ENCODE measurements around the gene HLA-DOB.
A peak's percentile ranks its signal among the peaks of the same experiment; 100 is the strongest.
"Not testable (repeated sequence)": the region's sequence is repeated elsewhere in the genome, so short reads cannot be mapped to it uniquely, and the experiment has no call there.

The HLA-DOB gene

DNA sequence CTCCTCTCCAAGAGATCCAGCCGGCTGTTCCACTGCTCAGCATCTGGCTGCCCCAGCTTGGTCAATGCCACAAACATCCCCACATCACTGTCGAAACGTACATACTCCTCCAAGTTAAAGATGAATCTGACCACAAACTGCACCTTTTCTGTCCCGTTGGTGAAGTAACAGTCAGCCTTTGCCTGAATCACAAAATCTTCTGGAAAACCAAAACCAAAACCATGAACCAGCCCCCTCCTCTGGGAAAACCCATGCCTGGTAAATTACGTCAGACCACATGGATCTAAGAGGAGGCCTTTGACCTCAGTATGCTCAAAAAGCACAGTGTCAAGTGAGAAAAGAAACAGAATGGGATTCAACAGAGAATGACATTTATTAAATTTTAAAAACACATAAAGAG lies 1.7 kb downstream of the HLA-DOB start:
- DNase-seq (ENCODE audit: low read depth in 2 of 3, low spot score in 2 of 3) = no peak

DNA sequence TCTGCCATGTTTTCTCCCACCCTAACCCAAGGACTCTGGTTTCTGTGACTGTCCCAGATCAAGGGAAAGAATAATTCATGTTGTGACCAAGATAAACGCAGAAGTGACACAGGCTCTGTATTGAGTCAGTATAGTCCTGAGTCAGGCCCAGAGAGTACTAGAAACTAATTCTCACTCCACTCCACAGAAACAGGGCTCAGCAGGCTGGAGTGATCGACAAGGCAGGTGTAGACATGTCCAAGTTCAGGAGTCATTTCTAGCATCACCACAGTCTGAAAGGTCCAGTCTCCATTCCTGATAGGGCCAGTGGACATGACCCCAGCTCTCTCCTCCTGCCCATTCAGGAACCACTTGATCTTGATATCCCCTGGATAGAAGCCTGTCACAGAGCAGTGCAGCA lies 2.7 kb downstream of the HLA-DOB start:
- DNase-seq (ENCODE audit: low read depth in 2 of 3, low spot score in 2 of 3) = no peak

DNA sequence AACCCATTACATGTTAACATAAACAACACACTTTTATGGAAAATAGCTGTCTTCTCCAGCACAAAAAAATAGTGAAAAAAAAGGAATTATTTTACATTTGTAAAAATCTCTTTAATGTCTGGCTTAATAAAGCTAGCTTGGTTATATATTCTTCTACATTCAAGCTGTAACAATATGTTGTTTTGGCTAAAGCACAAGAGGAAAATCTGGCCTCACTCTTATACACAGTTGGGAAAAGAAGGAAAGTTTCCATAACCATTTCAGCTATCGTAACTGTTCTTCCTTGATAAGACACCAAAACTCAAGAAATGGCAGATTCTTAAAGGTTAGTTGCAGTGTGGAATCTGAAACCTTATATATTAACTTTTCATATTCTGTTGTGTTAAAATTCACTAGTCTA lies 7.6 kb downstream of the HLA-DOB start:
- DNase-seq (ENCODE audit: low read depth in 2 of 3, low spot score in 2 of 3) = no peak

DNA sequence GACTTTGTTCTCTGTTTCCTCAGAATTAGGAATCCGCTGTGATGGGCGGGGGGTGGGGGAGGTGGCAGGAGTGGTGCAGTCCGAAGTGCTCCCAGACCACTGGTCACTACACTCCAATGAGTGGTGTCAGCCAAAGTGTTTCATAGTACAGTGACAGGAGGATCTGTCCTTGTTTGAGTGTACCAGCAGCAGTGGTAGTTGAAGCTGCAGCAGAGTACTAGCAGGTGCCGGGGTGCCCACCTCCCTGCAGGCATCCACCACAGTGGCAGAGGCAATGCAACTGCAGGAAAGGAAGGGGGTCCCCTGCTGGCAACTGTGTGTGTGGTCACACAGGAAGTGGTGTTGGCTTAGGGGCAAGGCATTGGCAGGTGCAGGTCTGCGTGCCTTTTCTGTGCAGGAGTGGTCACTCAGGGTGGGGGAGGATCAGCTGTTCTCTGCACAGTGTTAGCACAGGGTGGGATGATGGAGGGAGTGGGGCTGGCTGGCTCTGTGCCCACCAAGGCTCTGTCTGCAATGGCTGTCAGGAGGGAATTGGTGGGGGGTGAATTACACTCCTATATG lies 9.7 kb downstream of the HLA-DOB start:
- DNase-seq (ENCODE audit: low read depth in 2 of 3, low spot score in 2 of 3) = no peak

DNA sequence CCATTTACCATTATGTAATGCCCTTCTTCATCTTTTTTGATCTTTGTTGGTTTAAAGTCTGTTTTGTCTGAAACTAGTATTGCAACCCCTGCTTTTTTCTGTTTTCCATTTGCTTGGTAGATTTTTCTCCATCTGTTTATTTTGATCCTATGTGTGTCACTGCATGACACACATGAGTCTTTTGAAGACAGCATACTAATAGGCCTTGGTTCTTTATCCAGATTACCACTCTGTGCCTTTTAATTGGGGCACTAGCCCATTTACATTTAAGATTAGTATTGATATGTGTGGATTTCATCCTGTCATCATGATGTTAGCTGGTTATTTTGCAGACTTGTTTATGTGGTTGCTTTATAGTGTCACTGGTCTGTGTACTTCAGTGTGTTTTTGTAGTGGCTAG lies 11.4 kb downstream of the HLA-DOB start:
- not testable (repeated sequence) for DNase-seq (ENCODE audit: low read depth in 2 of 3, low spot score in 2 of 3)

DNA sequence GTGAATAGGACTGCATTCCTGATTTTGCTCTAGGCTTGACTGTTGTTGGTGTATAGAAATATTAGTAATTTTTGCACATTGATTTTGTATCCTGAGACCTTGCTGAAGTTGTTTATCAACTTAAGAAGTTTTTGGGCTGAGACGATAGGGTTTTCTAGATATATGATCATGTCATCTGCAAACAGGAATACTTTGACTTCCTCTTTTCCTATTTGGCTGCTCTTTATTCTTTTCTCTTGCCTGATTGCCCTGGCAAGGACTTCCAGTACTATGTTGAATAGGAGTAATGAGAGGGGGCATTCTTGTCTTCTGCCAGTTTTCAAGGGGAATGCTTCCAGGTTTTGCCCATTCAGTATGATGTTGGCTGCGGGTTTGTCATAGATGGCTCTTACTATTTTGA lies 13.4 kb downstream of the HLA-DOB start:
- DNase-seq (ENCODE audit: low read depth in 2 of 3, low spot score in 2 of 3) = no peak

DNA sequence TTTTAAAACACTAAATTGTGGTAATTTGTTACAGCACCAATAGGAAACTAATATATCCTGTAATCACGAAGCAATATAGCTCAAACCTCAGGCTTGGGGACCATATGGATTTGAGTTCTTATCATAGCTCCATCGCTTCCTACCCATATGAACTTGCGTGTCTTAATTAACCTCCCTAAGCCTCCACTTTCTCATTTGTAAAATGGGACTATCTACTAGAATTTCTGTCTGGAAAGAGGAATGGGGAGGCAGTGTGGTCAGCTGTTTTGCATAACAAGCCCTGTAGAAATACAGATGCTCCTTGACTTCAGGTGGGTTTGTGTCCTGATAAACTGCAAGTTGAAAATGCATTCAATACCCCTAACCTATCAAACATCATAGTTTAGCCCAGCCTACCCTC lies 17.1 kb downstream of the HLA-DOB start:
- DNase-seq (ENCODE audit: low read depth in 2 of 3, low spot score in 2 of 3) = no peak

DNA sequence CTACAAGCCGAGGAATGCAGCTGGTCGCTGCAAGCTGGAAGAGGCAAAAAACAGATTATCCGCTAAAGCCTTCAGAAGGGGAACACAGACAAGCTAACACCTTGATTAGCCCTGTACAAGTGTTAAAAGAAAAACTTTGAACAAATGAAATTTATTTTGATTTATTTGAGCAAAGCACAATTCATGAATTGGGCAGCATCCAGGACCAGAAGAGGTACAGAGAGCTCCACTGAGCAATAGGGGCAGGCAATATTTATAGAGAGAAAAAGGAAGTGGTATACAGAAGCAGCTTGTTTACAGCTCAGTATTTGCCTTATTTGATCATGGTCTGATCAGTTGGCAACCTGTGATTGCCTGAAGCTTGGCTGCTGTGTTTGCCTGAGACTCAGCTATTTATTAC lies 17.6 kb downstream of the HLA-DOB start:
- DNase-seq (ENCODE audit: low read depth in 2 of 3, low spot score in 2 of 3) = no peak

DNA sequence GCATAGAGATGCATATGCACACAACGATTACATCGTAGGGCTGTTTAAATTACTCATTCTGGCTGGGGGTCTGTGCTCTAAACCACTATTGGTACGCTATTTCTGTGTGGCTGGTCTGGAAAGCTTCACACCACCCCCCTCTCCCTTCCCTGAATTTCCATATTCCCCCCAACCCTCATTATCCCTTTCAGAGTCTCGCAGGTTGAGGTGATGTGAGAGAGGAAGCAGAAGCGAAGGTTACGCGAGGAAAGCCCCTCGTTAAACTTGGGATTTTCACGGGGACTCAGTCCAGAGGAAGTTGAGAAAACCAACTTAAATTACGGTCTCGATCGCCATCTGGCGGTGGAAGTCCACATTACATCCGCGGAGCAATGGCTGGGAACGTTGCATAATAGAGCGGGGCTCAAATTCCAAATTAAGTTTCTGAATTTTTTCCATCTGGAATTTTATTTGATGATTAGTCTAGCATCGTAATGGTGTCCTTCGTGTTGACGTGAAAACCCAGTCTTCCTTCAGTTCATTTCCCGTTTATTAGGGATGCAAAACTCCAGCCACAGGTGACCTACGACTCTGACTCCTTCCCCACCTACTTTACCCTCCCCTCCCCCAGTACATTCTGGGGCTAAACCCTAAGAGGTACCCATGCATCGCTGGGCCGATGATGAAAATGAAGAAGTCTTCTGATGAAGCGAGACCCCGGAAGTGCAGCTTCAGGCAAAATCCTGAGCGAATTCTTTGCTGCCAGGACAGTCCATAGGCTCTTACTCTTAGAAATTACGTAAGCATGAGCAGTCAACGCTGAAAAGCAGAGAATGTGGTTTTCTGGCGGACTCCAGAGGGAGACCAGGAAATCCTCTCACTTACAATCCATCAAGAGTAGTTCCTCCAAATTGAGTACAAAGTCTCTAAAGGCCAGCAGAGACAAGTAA lies 19.7 kb downstream of the HLA-DOB start:
- peak; percentile 32 to 82 (median 80) for DNase-seq (ENCODE audit: low read depth in 2 of 3, low spot score in 2 of 3)

DNA sequence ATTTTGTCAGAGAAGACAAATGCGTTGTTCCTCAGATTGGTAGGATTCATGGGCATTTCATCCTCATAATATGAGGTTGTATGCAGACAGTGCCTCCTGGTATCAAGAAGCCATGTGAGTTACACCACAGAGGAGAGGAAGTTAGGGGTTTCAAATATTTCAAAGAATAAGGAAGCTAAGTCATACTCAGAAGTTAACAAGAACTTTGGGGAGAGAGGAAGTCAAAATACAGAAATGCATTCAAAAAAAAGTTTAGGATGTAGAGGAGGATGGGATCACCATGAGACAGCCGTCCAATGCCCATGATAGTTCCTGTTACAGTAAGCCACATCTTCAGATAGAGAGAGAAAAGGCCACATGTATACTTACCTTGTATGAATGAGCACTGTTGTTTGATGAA lies 22.3 kb downstream of the HLA-DOB start:
- DNase-seq (ENCODE audit: low read depth in 2 of 3, low spot score in 2 of 3) = no peak

DNA sequence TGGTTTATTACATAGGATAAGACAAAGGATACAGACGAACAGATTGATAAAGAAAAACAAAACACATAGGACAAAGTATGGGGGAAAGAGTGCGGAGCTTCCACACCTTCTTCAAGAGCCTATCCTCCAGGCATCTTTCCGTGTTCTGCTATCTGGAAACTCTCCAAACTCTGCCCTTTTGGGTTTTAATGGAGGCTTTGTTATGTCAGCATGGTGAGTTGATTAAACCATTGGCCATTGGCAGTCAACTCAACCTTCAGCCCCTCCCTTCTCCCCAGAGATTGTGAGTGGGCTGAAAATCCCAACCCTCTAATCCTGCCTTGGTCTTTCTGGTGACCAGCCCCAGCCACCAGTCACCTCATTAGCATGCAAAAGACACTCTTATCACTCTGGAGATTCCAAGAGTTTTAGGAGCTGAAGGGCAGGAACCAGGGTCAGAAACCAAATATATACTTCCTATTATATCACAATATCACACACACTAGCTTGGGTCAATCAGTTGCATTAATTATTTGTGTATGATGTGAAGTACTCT lies 23.8 kb downstream of the HLA-DOB start:
- no peak for DNase-seq (ENCODE audit: low read depth in 2 of 3, low spot score in 2 of 3)

DNA sequence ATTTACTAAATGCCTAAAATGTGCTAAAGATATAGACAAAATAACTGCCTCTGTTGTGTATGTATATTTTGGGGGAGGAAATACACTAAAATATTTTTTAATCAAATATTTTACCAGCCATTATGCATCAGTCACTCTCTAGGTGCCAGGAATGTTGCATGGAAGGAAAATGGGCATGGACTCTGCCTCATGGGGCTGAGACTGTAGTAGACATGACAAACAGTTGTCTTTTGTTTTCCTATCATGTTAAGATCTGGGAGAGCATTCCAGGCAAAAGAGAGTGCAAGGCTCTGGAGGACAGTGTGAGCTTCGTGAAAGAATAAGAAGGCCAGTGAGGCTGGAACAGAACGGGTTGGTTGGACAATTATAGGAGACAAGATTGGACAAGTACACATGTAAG lies 26.5 kb downstream of the HLA-DOB start:
- no peak for DNase-seq (ENCODE audit: low read depth in 2 of 3, low spot score in 2 of 3)

DNA sequence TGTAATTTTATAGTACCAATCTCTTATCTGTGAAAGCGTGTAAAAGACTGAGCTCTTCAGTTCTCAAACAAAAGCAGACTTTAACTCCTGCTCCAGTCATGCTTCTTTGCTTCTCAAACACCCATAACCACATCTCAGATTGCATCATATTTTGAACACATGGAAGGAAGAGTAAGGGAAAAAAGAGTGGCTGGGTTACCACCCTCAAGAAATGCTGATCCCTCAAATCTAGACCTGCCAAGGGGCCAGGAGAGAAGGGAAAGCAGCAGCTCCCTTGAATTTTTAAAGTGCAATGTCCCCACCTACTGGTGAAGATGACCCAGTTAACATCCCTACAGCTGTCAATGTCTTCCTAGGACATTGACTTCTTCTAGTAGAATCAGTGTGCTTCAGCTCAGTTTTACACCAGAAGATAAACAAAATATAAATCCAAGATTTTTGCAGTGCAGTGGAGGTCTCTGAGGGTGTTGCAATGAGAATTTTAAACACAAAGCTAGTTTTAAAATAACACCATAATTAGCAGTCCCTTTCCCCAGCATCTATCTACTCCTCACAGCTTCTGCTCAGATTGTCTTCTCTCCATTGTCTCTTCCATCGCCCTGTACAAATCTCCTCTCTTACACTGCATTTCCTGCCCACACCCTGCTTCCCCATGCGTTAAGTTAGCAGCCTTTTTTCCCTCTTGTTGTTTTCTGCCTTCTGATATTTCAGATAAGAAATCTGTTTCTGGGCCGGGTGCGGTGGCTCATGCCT lies 30.8 kb downstream of the HLA-DOB start:
- DNase-seq (ENCODE audit: low read depth in 2 of 3, low spot score in 2 of 3) = no peak

DNA sequence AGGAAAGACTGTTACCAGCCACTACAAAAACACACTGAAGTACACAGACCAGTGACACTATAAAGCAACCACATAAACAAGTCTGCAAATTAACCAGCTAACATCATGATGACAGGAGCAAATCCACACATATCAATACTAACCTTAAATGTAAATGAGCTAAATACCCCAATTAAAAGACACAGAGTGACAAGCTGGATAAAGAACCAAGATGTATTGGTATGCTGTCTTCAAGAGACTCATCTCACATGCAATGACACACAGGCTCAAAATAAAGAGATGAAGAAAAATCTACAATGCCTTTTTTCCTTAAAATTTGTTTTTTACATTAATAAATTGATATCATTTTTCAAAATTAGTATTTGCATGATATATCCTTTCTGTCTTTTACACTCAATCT lies 33.9 kb downstream of the HLA-DOB start:
- not testable (repeated sequence) for DNase-seq (ENCODE audit: low read depth in 2 of 3, low spot score in 2 of 3)

DNA sequence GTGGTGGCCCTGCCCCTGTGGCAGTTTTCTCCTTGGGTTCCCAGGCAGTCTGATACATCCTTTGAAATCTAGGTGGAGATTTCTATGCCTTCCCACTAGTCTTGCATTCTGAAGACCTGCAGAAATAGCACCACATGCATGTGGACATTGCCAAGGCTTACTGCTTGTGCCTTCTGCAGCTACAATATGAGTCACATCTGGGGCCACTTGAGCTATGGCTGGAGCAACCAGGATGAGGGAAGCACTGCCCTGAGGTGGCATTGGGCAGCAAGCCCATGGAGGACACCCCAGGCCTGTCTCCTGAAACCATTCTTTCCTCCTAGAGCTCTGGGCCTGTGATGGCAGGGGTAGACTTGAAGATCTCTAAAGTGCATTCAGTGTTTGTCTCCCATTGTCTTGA lies 37.8 kb downstream of the HLA-DOB start:
- DNase-seq (ENCODE audit: low read depth in 2 of 3, low spot score in 2 of 3) = no peak

DNA sequence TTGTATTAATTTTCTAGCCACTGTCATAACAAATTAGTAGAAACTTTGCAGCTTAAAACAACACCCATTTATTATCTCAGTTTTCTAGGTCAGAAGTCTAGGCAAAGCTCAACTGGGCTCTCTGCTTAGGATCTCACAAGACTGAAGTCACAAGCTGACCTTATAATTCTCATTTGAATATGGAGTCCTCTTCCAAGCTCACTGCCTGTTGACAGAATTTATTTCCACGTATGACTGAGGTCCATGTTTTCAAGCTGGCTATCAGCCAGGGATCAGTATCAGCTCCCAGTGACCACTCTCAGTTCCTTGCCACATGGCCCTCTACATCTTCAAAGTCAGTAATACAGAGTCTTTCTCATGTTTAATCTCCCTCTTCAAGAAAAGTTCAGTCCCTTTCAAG lies 41.7 kb downstream of the HLA-DOB start:
- no peak for DNase-seq (ENCODE audit: low read depth in 2 of 3, low spot score in 2 of 3)

DNA sequence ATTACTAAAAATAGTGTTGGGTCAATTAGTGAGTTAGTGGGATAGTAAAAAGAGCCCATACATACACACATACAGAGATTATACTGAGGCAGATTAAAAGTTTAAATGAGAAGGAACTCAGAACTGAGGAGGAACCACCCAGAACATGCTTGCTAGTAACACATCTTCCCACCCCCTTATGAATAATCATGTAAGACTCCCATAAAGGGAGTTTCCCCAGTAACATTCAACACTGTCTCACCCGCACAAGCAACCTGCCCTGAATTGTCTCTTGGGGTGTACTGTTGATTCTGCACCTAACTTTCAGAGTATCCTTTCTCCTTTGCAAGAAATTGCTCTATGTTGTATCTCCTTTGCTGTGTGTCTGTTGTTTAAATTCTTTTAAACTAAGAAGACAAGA lies 42.4 kb downstream of the HLA-DOB start:
- DNase-seq (ENCODE audit: low read depth in 2 of 3, low spot score in 2 of 3) = no peak

DNA sequence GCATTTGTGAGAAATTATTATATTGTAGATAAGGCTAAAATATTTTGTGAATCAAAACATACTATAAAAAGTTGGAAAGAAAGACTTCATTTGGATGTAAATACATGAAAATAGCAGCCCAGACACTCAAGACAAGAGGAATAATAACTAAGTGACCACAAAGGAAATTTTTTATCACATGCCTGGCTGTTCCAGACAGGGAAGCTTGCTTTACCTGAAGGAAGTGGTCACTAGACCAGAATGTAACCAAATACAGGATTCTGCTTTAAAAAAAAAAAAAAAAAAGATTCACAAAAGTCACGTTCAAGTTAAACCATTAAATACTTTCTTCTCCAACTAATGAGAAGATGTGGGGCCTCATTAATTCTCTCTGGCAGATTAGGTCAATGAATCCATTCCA lies 44.1 kb downstream of the HLA-DOB start:
- no peak for DNase-seq (ENCODE audit: low read depth in 2 of 3, low spot score in 2 of 3)

DNA sequence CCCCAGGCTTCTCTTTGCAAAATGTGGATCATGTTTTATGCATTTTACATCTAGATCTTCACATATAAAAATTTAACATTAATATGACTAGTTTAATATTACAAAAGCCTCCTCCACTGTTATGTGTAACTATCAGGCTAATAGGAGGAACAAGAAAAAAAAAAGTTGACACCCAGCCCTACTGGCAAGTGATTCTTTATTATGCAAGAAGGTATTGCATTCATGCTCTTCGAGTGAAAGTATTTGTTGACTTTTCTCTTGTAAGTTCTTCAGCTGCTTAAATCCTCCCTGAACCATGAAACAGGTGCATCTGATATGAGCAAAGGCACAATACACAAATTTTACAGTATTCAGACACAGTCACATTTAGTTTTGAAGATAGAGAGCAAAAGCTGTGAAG lies 52.8 kb downstream of the HLA-DOB start:
- no peak for DNase-seq (ENCODE audit: low read depth in 2 of 3, low spot score in 2 of 3)

DNA sequence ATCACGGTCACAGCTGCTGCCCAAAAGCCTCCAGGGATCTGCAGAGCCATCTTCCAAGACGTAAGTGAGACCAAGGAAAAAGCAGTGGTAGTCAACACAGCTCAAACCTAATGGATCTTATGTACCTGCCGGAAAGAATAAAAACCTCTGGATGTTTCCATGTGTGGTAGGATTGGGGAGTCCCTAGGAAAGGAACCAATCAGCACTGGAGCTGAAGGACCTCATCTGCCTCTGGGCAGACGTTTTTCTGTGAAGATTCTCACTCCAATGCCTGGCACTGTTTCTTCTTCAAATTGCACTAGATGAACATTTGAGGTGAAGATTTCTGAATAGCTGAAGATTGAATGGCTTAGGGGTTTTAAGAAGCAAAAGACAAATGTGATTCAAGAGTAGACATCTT lies 53.4 kb downstream of the HLA-DOB start, which contains the start of gene HLA-DQB2:
Gene HLA-DQB2, minus strand, starts transcription at position 112 of the 400 bp plus-strand sequence. Its CDS starts 62 bp downstream, at position 50.
- DNase-seq (ENCODE audit: low read depth in 2 of 3, low spot score in 2 of 3) = no peak

All from activated CD8-positive, alpha-beta memory T cell treated with anti-CD3 and anti-CD28 coated beads for 48 hours (primary cell).